Liver (tissue), 9 donors: ENCODE measurements around the gene IL17RD. TPM values are rescaled to one million over a fixed set of nuclear protein-coding genes. Genes with fewer than 3 reads are reported as not detected.

Source experiments
- DNase-seq: peaks from one replicate; pipeline ENCODE4 v3.0.0-alpha.2; 2017; ENCODE audit warnings: low spot score
- H3K27ac ChIP-seq, 2 donors: one replicate each; pipeline ENCODE4 v1.7.0; 2013; ENCODE audit warnings: inconsistent platforms in 2 of 2, low read length in 2 of 2, control low read depth in 1 of 2, low read depth in 1 of 2, mild to moderate bottlenecking in 1 of 2
- H3K27me3 ChIP-seq, 4 donors: one replicate each; pipeline versions ENCODE4 v1.6.1 to v1.7.0; 2013; ENCODE audit warnings: low read length in 3 of 4, inconsistent platforms in 1 of 4, mild to moderate bottlenecking in 1 of 4, moderate library complexity in 1 of 4; ENCODE audit not compliant: control insufficient read depth in 4 of 4, insufficient read depth in 4 of 4
- H3K36me3 ChIP-seq, 4 donors: one replicate each; pipeline versions ENCODE4 v1.6.1 to v1.7.0; 2013; ENCODE audit warnings: low read length in 3 of 4, mild to moderate bottlenecking in 3 of 4, low read depth in 1 of 4, moderate library complexity in 1 of 4; ENCODE audit not compliant: control insufficient read depth in 4 of 4, insufficient read depth in 3 of 4
- H3K4me1 ChIP-seq, 4 donors: one replicate each; pipeline versions ENCODE4 v1.6.1 to v1.7.0; 2013; ENCODE audit warnings: low read length in 3 of 4, mild to moderate bottlenecking in 3 of 4, moderate library complexity in 1 of 4; ENCODE audit not compliant: control insufficient read depth in 4 of 4, insufficient read depth in 4 of 4
- H3K4me3 ChIP-seq, 3 donors: one replicate each; pipeline versions ENCODE4 v1.6.1 to v1.7.0; 2013; ENCODE audit warnings: low read length in 3 of 3, control low read depth in 1 of 3, low read depth in 1 of 3, mild to moderate bottlenecking in 1 of 3
- H3K9ac ChIP-seq, 2 donors: one replicate each; pipeline ENCODE4 v1.7.0; 2013; ENCODE audit warnings: low read length in 2 of 2, mild to moderate bottlenecking in 2 of 2, moderate library complexity in 2 of 2, control low read depth in 1 of 2, low read depth in 1 of 2
- H3K9me3 ChIP-seq, 4 donors: one replicate each; pipeline versions ENCODE4 v1.6.1 to v1.7.0; 2013; ENCODE audit warnings: low read length in 3 of 4; ENCODE audit not compliant: control insufficient read depth in 4 of 4
- ATF3 ChIP-seq: IDR thresholded peaks from 2 replicates; pipeline ENCODE4 v1.6.1; 2016; ENCODE audit warnings: antibody characterized with exemption
- EGR1 ChIP-seq, 2 donors: IDR thresholded peaks; 2 replicates each; pipeline ENCODE4 v1.6.1; 2016 to 2018; ENCODE audit warnings: antibody characterized with exemption in 2 of 2, low read depth in 2 of 2
- FOXA1 ChIP-seq: IDR thresholded peaks from 2 replicates; pipeline ENCODE4 v1.6.1; 2016; ENCODE audit warnings: antibody characterized with exemption
- FOXA2 ChIP-seq: IDR thresholded peaks from 2 replicates; pipeline ENCODE4 v1.6.1; 2016; ENCODE audit warnings: antibody characterized with exemption
- HNF4A ChIP-seq, 2 donors: conservative IDR thresholded peaks; 2 replicates each; pipeline ENCODE4 v1.6.1; 2016; ENCODE audit warnings: antibody characterized with exemption in 2 of 2, mild to moderate bottlenecking in 2 of 2
- HNF4G ChIP-seq: IDR thresholded peaks from 2 replicates; pipeline ENCODE4 v1.6.1; 2016; ENCODE audit warnings: antibody characterized with exemption
- JUND ChIP-seq, 2 donors: IDR thresholded peaks; 2 replicates each; pipeline ENCODE4 v1.6.1; 2016; ENCODE audit warnings: antibody characterized with exemption in 2 of 2
- MAX ChIP-seq: IDR thresholded peaks from 2 replicates; pipeline ENCODE4 v1.6.1; 2016; ENCODE audit warnings: antibody characterized with exemption
- NR2F2 ChIP-seq: IDR thresholded peaks from 2 replicates; pipeline ENCODE4 v1.6.1; 2016; ENCODE audit warnings: antibody characterized with exemption
- RAD21 ChIP-seq, 2 donors: IDR thresholded peaks; 2 replicates each; pipeline ENCODE4 v1.6.1; 2016; ENCODE audit warnings: antibody characterized with exemption in 2 of 2, mild to moderate bottlenecking in 2 of 2
- REST ChIP-seq: IDR thresholded peaks from 2 replicates; pipeline ENCODE4 v1.6.1; 2016; ENCODE audit warnings: antibody characterized with exemption, mild to moderate bottlenecking
- RXRA ChIP-seq, 2 donors: IDR thresholded peaks; 2 replicates each; pipeline ENCODE4 v1.6.1; 2017 to 2018; ENCODE audit warnings: antibody characterized with exemption in 2 of 2, mild to moderate bottlenecking in 1 of 2
- SP1 ChIP-seq: IDR thresholded peaks from 2 replicates; pipeline ENCODE4 v1.6.1; 2018; ENCODE audit warnings: antibody characterized with exemption, mild to moderate bottlenecking
- TAF1 ChIP-seq: conservative IDR thresholded peaks from 2 replicates; pipeline ENCODE4 v1.6.1; 2016; ENCODE audit warnings: antibody characterized with exemption, mild to moderate bottlenecking
- YY1 ChIP-seq: IDR thresholded peaks from 2 replicates; pipeline ENCODE4 v1.6.1; 2016; ENCODE audit warnings: antibody characterized with exemption, mild to moderate bottlenecking
- ZBTB33 ChIP-seq: IDR thresholded peaks from 2 replicates; pipeline ENCODE4 v1.6.1; 2016; ENCODE audit warnings: antibody characterized with exemption
- WGBS: extraction: QIAGEN DNeasy Blood & Tissue Kit; methylation state at CpG from one replicate; pipeline ENCODE4 v1.1.7; 2013; 5-methylcytosine and 5-hydroxymethylcytosine counted together
- polyA plus RNA-seq, 2 donors: library from polyadenylated mRNA; stranded (reverse) in 1 of 2; unstranded in 1 of 2; fragments of 200-250 nt in 1 of 2; fragments of >200 nt in 1 of 2; fragmentation: Nextera tagmentation in 1 of 2; extraction: Ambion mirVana in 1 of 2; gene quantifications; one replicate each; pipeline versions ENCODE4 v1.2.1 to v1.2.3, GENCODE V29; 2013 to 2015
- total RNA-seq, 2 donors: library from RNA; depleted of rRNA; stranded (reverse); fragments of >200 nt; gene quantifications; one replicate each; pipeline ENCODE4 v1.2.3, GENCODE V29; 2014
- donor health status: healthy.
- donor health status: healthy.
- donor health status: healthy.
- donor health status: healthy.
- donor health status: healthy.

Gene IL17RD
- total and polyA plus RNA-seq, 4 donors, result 0.09 to 0.67 (median 0.32) TPM

GRCh38 chr3:57160076-57160764, 4.9 kb downstream of the IL17RD start:
- no peak overlapping the region for H3K27ac ChIP-seq
- no peak overlapping the region for H3K9ac ChIP-seq

GRCh38 chr3:57158813-57159738, 6.1 kb downstream of the IL17RD start:
- Histone ChIP-seq H3K4me3 (no peak overlapping the region), H3K9ac (no peak overlapping the region), H3K9me3 (no peaks in the 10 kb centered on the region), H3K27me3 (peaks cover 0 to 3% (median 2%) of the 10 kb centered on the region in 4 donors), H3K4me1 (peaks cover 0 to 2% (median 0%) of the 10 kb centered on the region in 4 donors), H3K27ac (no peak overlapping the region), H3K36me3 (no peaks in the 10 kb centered on the region)
- WGBS, result 48% methylated on average over 8 of the region's 8 CpGs
- no peak for DNase-seq
- TF ChIP-seq RXRA (IDR thresholded peaks at IDR 0.05), result no peak
- TF ChIP-seq ATF3, result no peak
- no peak for TF ChIP-seq ZBTB33
- no peak for TF ChIP-seq TAF1
- TF ChIP-seq FOXA1, result no peak
- TF ChIP-seq YY1, result no peak
- no peak for TF ChIP-seq NR2F2
- TF ChIP-seq HNF4G, result no peak
- no peak for TF ChIP-seq RAD21 (IDR thresholded peaks at IDR 0.05)
- TF ChIP-seq FOXA2, result no peak
- no peak for TF ChIP-seq JUND (IDR thresholded peaks at IDR 0.05)
- TF ChIP-seq MAX, result no peak
- TF ChIP-seq EGR1 (IDR thresholded peaks at IDR 0.05; ENCODE audit: low read depth in 2 of 2), result no peak
- TF ChIP-seq HNF4A (conservative IDR thresholded peaks at IDR 0.05), result no peak
- no peak for TF ChIP-seq SP1

More at GRCh38 chr3:57160076-57160764, 4.9 kb downstream of the IL17RD start:
- DNase-seq, result no peak
- peaks cover 5 to 13% (median 9%) of the 10 kb centered on the region in 4 donors for H3K4me1 ChIP-seq
- no peaks in the 10 kb centered on the region for H3K9me3 ChIP-seq
- 90% methylated on average over 8 of the region's 8 CpGs for WGBS
- no peak overlapping the region for H3K4me3 ChIP-seq
- TF ChIP-seq RXRA (IDR thresholded peaks at IDR 0.05) (peak; percentile 20 to 44), YY1 (no peak)
- H3K36me3 ChIP-seq, result no peaks in the 10 kb centered on the region
- H3K27me3 ChIP-seq, result peaks cover 0 to 4% (median 2%) of the 10 kb centered on the region in 4 donors

- H3K9ac ChIP-seq, result no peak overlapping the region
- WGBS, result 77% methylated on average over 3 of the region's 3 CpGs
- H3K27ac ChIP-seq, result no peak overlapping the region
- H3K4me1 ChIP-seq, result no peaks in the 10 kb centered on the region
- H3K27me3 ChIP-seq, result no peaks in the 10 kb centered on the region
- no peak for DNase-seq
- no peak overlapping the region for H3K4me3 ChIP-seq
- no peaks in the 10 kb centered on the region for H3K9me3 ChIP-seq
- H3K36me3 ChIP-seq, result no peaks in the 10 kb centered on the region
- TF ChIP-seq ZBTB33 (no peak), TAF1 (no peak), HNF4G (no peak), YY1 (no peak), REST (no peak)
Observed at GRCh38 chr3:57158325-57158724, 6.8 kb downstream of the IL17RD start.
